LHCN-M2 (cell line): Measurements from ENCODE around the gene MGME1. TPM values are rescaled to one million over a fixed set of nuclear protein-coding genes. Genes with fewer than 3 reads are reported as not detected.

Experiments
- DNase-seq: peaks from one replicate; pipeline ENCODE4 v3.0.0-alpha.2; 2012; ENCODE audit warnings: low read depth
- polyA plus RNA-seq: library from polyadenylated mRNA; unstranded; fragments of >200 nt; gene quantifications from one replicate; pipeline ENCODE4 v1.2.1, GENCODE V29; 2012; ENCODE audit warnings: missing spikeins
- total RNA-seq: library from RNA; depleted of rRNA; stranded (reverse); fragments of >200 nt; gene quantifications from 2 replicates; pipeline ENCODE4 v1.2.3, GENCODE V29; 2014; rRNA removed

Gene MGME1
- total RNA-seq = 29.3 and 42.6 TPM in 2 replicates
- 16.3 TPM for polyA plus RNA-seq

- peak; percentile 99 for DNase-seq
Observed at GRCh38 chr20:17968366-17969277, at the start of gene MGME1, which contains the start of gene SNX5. MGME1 (plus strand) TSS chr20:17969018; CDS start chr20:17969860, 842 bp downstream. SNX5 (minus strand) TSS chr20:17968794; CDS start chr20:17968425, 369 bp downstream.

GRCh38 chr20:17919149-17919548, 49.7 kb upstream of the MGME1 start:
- DNase-seq = no peak

GRCh38 chr20:17921774-17922173, 47.0 kb upstream of the MGME1 start:
- DNase-seq = no peak

GRCh38 chr20:17925141-17925939, 43.5 kb upstream of the MGME1 start:
- no peak for DNase-seq

GRCh38 chr20:17925940-17926300, 42.9 kb upstream of the MGME1 start:
- DNase-seq = no peak

GRCh38 chr20:17928211-17928611, 40.6 kb upstream of the MGME1 start:
- DNase-seq = no peak

- DNase-seq = no peak
Observed at GRCh38 chr20:17928633-17929311, 40.0 kb upstream of the MGME1 start.

- no peak for DNase-seq
Observed at GRCh38 chr20:17931513-17931912, 37.3 kb upstream of the MGME1 start.

- DNase-seq = no peak
Observed at GRCh38 chr20:17932396-17932795, 36.4 kb upstream of the MGME1 start.

GRCh38 chr20:17933121-17933520, 35.7 kb upstream of the MGME1 start:
- no peak for DNase-seq

- no peak for DNase-seq
Observed at GRCh38 chr20:17933711-17934110, 35.1 kb upstream of the MGME1 start.

- DNase-seq = no peak
Observed at GRCh38 chr20:17934141-17934862, 34.5 kb upstream of the MGME1 start.

- peak; percentile 52 for DNase-seq
Observed at GRCh38 chr20:17935186-17935585, 33.6 kb upstream of the MGME1 start.

GRCh38 chr20:17935761-17936160, 33.1 kb upstream of the MGME1 start:
- no peak for DNase-seq

GRCh38 chr20:17936286-17936760, 32.5 kb upstream of the MGME1 start:
- no peak for DNase-seq

GRCh38 chr20:17936761-17937732, 31.8 kb upstream of the MGME1 start:
- DNase-seq = peak; percentile 55

GRCh38 chr20:17938871-17939619, 29.8 kb upstream of the MGME1 start:
- DNase-seq = peak; percentile 50

GRCh38 chr20:17939622-17940223, 29.1 kb upstream of the MGME1 start:
- DNase-seq = no peak
